ENCODE measurements around the gene ANKZF1. TPM values are rescaled to one million over a fixed set of nuclear protein-coding genes. Genes with fewer than 3 reads are reported as not detected.

ANKZF1 gene
- total and polyA plus RNA-seq, 2 of the 8 experiments (the other 6 are each of a cell fraction or from before 2014, with no cell fraction given): 32.5 to 50.1 TPM

DNA sequence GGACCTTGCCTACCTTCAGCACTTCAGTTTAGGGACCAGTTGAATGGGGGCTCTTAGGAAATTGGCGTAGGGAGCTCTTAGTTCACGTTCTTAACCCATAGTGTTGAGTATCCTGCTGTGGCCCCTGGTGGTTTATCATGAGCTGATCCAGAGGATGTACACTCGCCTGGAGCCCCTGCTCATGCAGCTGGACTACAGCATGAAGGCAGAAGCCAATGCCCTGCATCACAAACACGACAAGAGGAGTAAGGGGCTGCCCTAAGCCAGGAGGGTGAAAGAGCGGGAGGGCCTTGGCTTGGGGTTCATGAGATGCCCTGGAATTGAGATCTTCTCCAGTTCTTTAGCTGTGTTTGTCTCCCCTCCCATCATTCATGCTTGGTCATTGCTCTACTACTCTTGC is 48.6 kb upstream of the ANKZF1 start (continued):
- TF ChIP-seq, protein P1, sequence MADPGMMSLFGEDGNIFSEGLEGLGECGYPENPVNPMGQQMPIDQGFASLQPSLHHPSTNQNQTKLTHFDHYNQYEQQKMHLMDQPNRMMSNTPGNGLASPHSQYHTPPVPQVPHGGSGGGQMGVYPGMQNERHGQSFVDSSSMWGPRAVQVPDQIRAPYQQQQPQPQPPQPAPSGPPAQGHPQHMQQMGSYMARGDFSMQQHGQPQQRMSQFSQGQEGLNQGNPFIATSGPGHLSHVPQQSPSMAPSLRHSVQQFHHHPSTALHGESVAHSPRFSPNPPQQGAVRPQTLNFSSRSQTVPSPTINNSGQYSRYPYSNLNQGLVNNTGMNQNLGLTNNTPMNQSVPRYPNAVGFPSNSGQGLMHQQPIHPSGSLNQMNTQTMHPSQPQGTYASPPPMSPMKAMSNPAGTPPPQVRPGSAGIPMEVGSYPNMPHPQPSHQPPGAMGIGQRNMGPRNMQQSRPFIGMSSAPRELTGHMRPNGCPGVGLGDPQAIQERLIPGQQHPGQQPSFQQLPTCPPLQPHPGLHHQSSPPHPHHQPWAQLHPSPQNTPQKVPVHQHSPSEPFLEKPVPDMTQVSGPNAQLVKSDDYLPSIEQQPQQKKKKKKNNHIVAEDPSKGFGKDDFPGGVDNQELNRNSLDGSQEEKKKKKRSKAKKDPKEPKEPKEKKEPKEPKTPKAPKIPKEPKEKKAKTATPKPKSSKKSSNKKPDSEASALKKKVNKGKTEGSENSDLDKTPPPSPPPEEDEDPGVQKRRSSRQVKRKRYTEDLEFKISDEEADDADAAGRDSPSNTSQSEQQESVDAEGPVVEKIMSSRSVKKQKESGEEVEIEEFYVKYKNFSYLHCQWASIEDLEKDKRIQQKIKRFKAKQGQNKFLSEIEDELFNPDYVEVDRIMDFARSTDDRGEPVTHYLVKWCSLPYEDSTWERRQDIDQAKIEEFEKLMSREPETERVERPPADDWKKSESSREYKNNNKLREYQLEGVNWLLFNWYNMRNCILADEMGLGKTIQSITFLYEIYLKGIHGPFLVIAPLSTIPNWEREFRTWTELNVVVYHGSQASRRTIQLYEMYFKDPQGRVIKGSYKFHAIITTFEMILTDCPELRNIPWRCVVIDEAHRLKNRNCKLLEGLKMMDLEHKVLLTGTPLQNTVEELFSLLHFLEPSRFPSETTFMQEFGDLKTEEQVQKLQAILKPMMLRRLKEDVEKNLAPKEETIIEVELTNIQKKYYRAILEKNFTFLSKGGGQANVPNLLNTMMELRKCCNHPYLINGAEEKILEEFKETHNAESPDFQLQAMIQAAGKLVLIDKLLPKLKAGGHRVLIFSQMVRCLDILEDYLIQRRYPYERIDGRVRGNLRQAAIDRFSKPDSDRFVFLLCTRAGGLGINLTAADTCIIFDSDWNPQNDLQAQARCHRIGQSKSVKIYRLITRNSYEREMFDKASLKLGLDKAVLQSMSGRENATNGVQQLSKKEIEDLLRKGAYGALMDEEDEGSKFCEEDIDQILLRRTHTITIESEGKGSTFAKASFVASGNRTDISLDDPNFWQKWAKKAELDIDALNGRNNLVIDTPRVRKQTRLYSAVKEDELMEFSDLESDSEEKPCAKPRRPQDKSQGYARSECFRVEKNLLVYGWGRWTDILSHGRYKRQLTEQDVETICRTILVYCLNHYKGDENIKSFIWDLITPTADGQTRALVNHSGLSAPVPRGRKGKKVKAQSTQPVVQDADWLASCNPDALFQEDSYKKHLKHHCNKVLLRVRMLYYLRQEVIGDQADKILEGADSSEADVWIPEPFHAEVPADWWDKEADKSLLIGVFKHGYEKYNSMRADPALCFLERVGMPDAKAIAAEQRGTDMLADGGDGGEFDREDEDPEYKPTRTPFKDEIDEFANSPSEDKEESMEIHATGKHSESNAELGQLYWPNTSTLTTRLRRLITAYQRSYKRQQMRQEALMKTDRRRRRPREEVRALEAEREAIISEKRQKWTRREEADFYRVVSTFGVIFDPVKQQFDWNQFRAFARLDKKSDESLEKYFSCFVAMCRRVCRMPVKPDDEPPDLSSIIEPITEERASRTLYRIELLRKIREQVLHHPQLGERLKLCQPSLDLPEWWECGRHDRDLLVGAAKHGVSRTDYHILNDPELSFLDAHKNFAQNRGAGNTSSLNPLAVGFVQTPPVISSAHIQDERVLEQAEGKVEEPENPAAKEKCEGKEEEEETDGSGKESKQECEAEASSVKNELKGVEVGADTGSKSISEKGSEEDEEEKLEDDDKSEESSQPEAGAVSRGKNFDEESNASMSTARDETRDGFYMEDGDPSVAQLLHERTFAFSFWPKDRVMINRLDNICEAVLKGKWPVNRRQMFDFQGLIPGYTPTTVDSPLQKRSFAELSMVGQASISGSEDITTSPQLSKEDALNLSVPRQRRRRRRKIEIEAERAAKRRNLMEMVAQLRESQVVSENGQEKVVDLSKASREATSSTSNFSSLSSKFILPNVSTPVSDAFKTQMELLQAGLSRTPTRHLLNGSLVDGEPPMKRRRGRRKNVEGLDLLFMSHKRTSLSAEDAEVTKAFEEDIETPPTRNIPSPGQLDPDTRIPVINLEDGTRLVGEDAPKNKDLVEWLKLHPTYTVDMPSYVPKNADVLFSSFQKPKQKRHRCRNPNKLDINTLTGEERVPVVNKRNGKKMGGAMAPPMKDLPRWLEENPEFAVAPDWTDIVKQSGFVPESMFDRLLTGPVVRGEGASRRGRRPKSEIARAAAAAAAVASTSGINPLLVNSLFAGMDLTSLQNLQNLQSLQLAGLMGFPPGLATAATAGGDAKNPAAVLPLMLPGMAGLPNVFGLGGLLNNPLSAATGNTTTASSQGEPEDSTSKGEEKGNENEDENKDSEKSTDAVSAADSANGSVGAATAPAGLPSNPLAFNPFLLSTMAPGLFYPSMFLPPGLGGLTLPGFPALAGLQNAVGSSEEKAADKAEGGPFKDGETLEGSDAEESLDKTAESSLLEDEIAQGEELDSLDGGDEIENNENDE (IDR thresholded peaks at IDR 0.05; ENCODE audit: insufficient replicate concordance, low read length): no peak
- TF ChIP-seq RFX5 (IDR thresholded peaks at IDR 0.05; ENCODE audit: borderline replicate concordance, low read depth, low read length) (no peak), GABPA (IDR thresholded peaks at IDR 0.05; ENCODE audit: borderline replicate concordance, insufficient read depth, low read length) (no peak), GTF2F1 (IDR thresholded peaks at IDR 0.05; ENCODE audit: borderline replicate concordance, low read depth, low read length) (no peak), FOSL1 (IDR thresholded peaks at IDR 0.05; ENCODE audit: insufficient read depth, low read depth, low read length) (no peak), ASH2L (IDR thresholded peaks at IDR 0.05; ENCODE audit: low read length) (no peak), EGR1 (IDR thresholded peaks at IDR 0.05; ENCODE audit: borderline replicate concordance, low read depth, low read length) (no peak), RAD21 (IDR thresholded peaks at IDR 0.05 in 1 of 2, conservative IDR thresholded peaks at IDR 0.05 in 1 of 2; ENCODE audit: low read depth in 2 of 2, low read length in 2 of 2) (no peak), TAF7 (optimal IDR thresholded peaks at IDR 0.05; ENCODE audit: borderline replicate concordance, low read depth, low read length) (no peak), RNF2 (IDR thresholded peaks at IDR 0.05; ENCODE audit: borderline replicate concordance, low read depth, low read length, missing control alignments, poor library complexity, severe bottlenecking) (no peak), SIRT6 (IDR thresholded peaks at IDR 0.05; ENCODE audit: low read length) (no peak)
